GM12878 (cell line): Measurements from ENCODE around the gene NRXN3. TPM values are rescaled to one million over a fixed set of nuclear protein-coding genes. Genes with fewer than 3 reads are reported as not detected.

Experiments used
- ATAC-seq: fragments of 200-7000 bp; cut with Tn5 transposase; 3 replicates; pipeline ENCODE4 v1.9.1; 2020; ENCODE audit warnings: mild to moderate bottlenecking, moderate library complexity
- BruUV-seq: library from RNA; stranded (reverse); fragments of 400-500 nt; replicated peaks from 2 replicates; lab custom pipeline; 2021; lab: Mats Ljungman, UMichigan
- CTCF ChIA-PET: fragments of 300-600 bp; sonication (Branson Sonifier 250); formaldehyde crosslinking; extraction: SDS; loops from one replicate; lab custom pipeline; 2021; ENCODE audit warnings: inconsistent platforms; lab: Yijun Ruan, JAX
- POLR2A ChIA-PET: fragments of 350-600 bp; formaldehyde crosslinking; extraction: SDS; loops from one replicate; lab custom pipeline; 2021; ENCODE audit warnings: inconsistent platforms; lab: Charles Lee
- RAD21 ChIA-PET: fragments of 300-600 bp; sonication (Branson Sonifier 250); formaldehyde crosslinking; loops from one replicate; lab custom pipeline; 2023; ENCODE audit warnings: antibody characterized with exemption; ENCODE audit not compliant: unreplicated experiment; lab: Charles Lee
- SMC1A ChIA-PET: fragments of 300-600 bp; sonication (Branson Sonifier 250); formaldehyde crosslinking; loops from one replicate; lab custom pipeline; 2023; ENCODE audit not compliant: unreplicated experiment, uncharacterized antibody; lab: Charles Lee
- DNase-seq: peaks from one replicate; pipeline ENCODE4 v3.0.0-alpha.2; 2011; ENCODE audit warnings: low read depth, low spot score
- FAIRE-seq: peaks from 3 replicates; lab custom pipeline; 2011; peaks lifted over from hg19 to GRCh38; lab: Jason Lieb, UNC
- H2AFZ ChIP-seq: 2 replicates; pipeline ENCODE4 v1.6.0; 2011; ENCODE audit warnings: low read depth, low read length, control low read depth; ENCODE audit not compliant: control insufficient read depth
- H3K27ac ChIP-seq: 2 replicates; pipeline ENCODE4 v1.5.1; 2011; ENCODE audit warnings: control low read depth; ENCODE audit not compliant: control insufficient read depth, insufficient read depth
- H3K27me3 ChIP-seq, 2 experiments: replicated peaks in 1 of 2; 2 replicates each; pipeline versions ENCODE4 v1.6.0 to v1.6.1; 2011; ENCODE audit warnings: low read length in 1 of 2; ENCODE audit not compliant: control insufficient read depth in 2 of 2, insufficient read depth in 2 of 2
- H3K36me3 ChIP-seq, 2 experiments: 2 replicates each; pipeline ENCODE4 v1.5.1; 2011; ENCODE audit warnings: low read length in 1 of 2; ENCODE audit not compliant: control insufficient read depth in 2 of 2, insufficient read depth in 2 of 2
- H3K4me1 ChIP-seq: 2 replicates; pipeline ENCODE4 v1.6.1; 2011; ENCODE audit warnings: mild to moderate bottlenecking, low read length, moderate library complexity, mixed read lengths; ENCODE audit not compliant: control insufficient read depth, insufficient read depth
- H3K4me2 ChIP-seq: 2 replicates; pipeline ENCODE4 v1.6.0; 2011; ENCODE audit warnings: control low read depth; ENCODE audit not compliant: control insufficient read depth, insufficient read depth
- H3K4me3 ChIP-seq: fragments of 200-600 bp; sonication (generic); 2 replicates; pipeline ENCODE4 v1.5.1; 2016
- H3K79me2 ChIP-seq: 2 replicates; pipeline ENCODE4 v1.6.0; 2011; ENCODE audit warnings: low read length; ENCODE audit not compliant: control insufficient read depth, insufficient read depth
- H3K9ac ChIP-seq: 2 replicates; pipeline ENCODE4 v1.8.0; 2011; ENCODE audit warnings: low read length, control low read depth, mixed read lengths; ENCODE audit not compliant: control insufficient read depth, insufficient read depth
- H3K9me3 ChIP-seq: replicated peaks from 3 replicates; pipeline ENCODE4 v1.5.1; 2011; ENCODE audit warnings: mild to moderate bottlenecking, low read length; ENCODE audit not compliant: control insufficient read depth, insufficient read depth
- H4K20me1 ChIP-seq: 2 replicates; pipeline ENCODE4 v1.6.0; 2011; ENCODE audit not compliant: control insufficient read depth, insufficient read depth
- SMAD5 ChIP-seq: IDR thresholded peaks from 2 replicates; pipeline ENCODE4 v1.6.1; 2016; ENCODE audit warnings: antibody characterized with exemption, low read depth
- ZBED1 ChIP-seq: IDR thresholded peaks from 2 replicates; pipeline ENCODE4 v1.6.1; 2016; ENCODE audit warnings: borderline replicate concordance
- WGBS: methylation state at CpG from one replicate; pipeline ENCODE4 v1.1.6; 2016; ENCODE audit warnings: low lambda C conversion rate; ENCODE audit not compliant: insufficient replicate concordance, insufficient coverage; ENCODE audit errors: missing lambda C conversion rate; 5-methylcytosine and 5-hydroxymethylcytosine counted together
- in situ Hi-C: fragments of 300-500 bp; cut with MboI; formaldehyde crosslinking; loops from 9 replicates; pipeline ENCODE4 v1.14.3; 2018; ENCODE audit warnings: mixed read lengths
- intact Hi-C: fragments of 100-400 bp; cut with micrococcal nuclease; formaldehyde crosslinking; loops from one replicate; pipeline ENCODE4 v1.14.2; 2022; ENCODE audit not compliant: unreplicated experiment
- polyA plus RNA-seq, 11 experiments: library from polyadenylated mRNA; depleted of rRNA in 4 of 11; unstranded in 6 of 11; stranded (reverse) in 5 of 11; fragments of >200 nt; fragmentation: Nextera tagmentation in 4 of 11; fragmentation: Illumina TruSeq in 1 of 11; extraction: Ambion mirVana in 4 of 11; extraction: Trizol in 1 of 11; gene quantifications; 1 replicate in 1 of 11; 2 replicates in 10 of 11; pipeline versions ENCODE4 v1.2.1 to v1.2.3, GENCODE V29; 2011 to 2016; ENCODE audit warnings: inconsistent platforms in 2 of 11, missing spikeins in 2 of 11, low read depth in 1 of 11
- total RNA-seq, 4 experiments: library from RNA; depleted of rRNA in 3 of 4; stranded (reverse); fragments of >200 nt in 3 of 4; fragmentation: Illumina TruSeq in 1 of 4; extraction: Trizol in 1 of 4; gene quantifications; 2 replicates each; pipeline versions ENCODE4 v1.2.1 to v1.2.3, GENCODE V29; 2013 to 2021
- TF ChIP-seq, protein P1 (sequence below): fragments of 450-650 bp; IDR thresholded peaks from 2 replicates; pipeline ENCODE4 v1.6.1; 2017; ENCODE audit warnings: antibody characterized with exemption, mild to moderate bottlenecking, moderate library complexity
- TF ChIP-seq, protein P2 (sequence below): fragments of 150-350 bp; IDR thresholded peaks from 2 replicates; pipeline ENCODE4 v1.6.1; 2016; ENCODE audit warnings: low read depth, low read length

NRXN3 gene
- total and polyA plus RNA-seq, 10 of the 15 experiments (the other 5 are each of a cell fraction or from before 2014, with no cell fraction given), result 0.52 to 3.3 (median 1.4) TPM

DNA sequence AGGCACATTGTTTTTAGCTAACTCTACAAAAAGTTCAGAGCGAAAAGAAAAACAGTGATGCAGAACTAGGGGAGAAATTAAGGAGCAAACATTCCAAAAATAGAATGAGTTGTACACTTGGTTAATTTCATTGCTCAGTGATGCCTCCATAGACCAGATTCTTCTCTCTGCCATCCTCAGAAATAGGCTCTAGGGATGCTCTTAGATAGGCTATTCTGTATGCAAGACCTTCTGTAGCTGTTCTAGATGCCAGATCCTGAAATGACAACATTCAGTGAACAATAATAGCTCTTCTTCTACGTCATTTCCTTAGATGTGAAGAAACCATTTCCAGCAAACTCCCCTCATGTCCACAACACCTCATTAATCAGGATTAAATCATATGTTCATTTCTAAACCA, 1574.9 kb downstream of the NRXN3 start:
- Histone ChIP-seq H2AFZ (no peak overlapping the region), H3K79me2 (no peaks in the 10 kb centered on the region), H3K27ac (no peak overlapping the region), H3K27me3 (no peaks in the 10 kb centered on the region), H3K9me3 (no peaks in the 10 kb centered on the region), H3K36me3 (no peaks in the 10 kb centered on the region), H3K4me3 (no peak overlapping the region), H3K4me1 (no peaks in the 10 kb centered on the region), H3K4me2 (no peak overlapping the region), H4K20me1 (no peaks in the 10 kb centered on the region), H3K9ac (no peak overlapping the region)
- SMC1A ChIA-PET, result no interaction called here
- WGBS, result 29% methylated on average over 2 of the region's 2 CpGs
- RAD21 ChIA-PET, result no interaction called here
- POLR2A ChIA-PET, result no interaction called here
- intact Hi-C loops (no loop called here), in situ Hi-C loops (no loop called here)
- FAIRE-seq (no peak), DNase-seq (no peak), ATAC-seq (no peak)
- CTCF ChIA-PET, result no interaction called here
- TF ChIP-seq ZBED1 (no peak), SMAD5 (no peak)
- TF ChIP-seq, protein P1, sequence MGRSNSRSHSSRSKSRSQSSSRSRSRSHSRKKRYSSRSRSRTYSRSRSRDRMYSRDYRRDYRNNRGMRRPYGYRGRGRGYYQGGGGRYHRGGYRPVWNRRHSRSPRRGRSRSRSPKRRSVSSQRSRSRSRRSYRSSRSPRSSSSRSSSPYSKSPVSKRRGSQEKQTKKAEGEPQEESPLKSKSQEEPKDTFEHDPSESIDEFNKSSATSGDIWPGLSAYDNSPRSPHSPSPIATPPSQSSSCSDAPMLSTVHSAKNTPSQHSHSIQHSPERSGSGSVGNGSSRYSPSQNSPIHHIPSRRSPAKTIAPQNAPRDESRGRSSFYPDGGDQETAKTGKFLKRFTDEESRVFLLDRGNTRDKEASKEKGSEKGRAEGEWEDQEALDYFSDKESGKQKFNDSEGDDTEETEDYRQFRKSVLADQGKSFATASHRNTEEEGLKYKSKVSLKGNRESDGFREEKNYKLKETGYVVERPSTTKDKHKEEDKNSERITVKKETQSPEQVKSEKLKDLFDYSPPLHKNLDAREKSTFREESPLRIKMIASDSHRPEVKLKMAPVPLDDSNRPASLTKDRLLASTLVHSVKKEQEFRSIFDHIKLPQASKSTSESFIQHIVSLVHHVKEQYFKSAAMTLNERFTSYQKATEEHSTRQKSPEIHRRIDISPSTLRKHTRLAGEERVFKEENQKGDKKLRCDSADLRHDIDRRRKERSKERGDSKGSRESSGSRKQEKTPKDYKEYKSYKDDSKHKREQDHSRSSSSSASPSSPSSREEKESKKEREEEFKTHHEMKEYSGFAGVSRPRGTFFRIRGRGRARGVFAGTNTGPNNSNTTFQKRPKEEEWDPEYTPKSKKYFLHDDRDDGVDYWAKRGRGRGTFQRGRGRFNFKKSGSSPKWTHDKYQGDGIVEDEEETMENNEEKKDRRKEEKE, result no peak
- TF ChIP-seq, protein P2, sequence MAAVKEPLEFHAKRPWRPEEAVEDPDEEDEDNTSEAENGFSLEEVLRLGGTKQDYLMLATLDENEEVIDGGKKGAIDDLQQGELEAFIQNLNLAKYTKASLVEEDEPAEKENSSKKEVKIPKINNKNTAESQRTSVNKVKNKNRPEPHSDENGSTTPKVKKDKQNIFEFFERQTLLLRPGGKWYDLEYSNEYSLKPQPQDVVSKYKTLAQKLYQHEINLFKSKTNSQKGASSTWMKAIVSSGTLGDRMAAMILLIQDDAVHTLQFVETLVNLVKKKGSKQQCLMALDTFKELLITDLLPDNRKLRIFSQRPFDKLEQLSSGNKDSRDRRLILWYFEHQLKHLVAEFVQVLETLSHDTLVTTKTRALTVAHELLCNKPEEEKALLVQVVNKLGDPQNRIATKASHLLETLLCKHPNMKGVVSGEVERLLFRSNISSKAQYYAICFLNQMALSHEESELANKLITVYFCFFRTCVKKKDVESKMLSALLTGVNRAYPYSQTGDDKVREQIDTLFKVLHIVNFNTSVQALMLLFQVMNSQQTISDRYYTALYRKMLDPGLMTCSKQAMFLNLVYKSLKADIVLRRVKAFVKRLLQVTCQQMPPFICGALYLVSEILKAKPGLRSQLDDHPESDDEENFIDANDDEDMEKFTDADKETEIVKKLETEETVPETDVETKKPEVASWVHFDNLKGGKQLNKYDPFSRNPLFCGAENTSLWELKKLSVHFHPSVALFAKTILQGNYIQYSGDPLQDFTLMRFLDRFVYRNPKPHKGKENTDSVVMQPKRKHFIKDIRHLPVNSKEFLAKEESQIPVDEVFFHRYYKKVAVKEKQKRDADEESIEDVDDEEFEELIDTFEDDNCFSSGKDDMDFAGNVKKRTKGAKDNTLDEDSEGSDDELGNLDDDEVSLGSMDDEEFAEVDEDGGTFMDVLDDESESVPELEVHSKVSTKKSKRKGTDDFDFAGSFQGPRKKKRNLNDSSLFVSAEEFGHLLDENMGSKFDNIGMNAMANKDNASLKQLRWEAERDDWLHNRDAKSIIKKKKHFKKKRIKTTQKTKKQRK, result no peak
- BruUV-seq, result no TSS peak
